Type B pancreatic cell (in vitro differentiated cells): ENCODE results near the gene FMNL1. TPM values are rescaled to one million over a fixed set of nuclear protein-coding genes. Genes with fewer than 3 reads are reported as not detected.

Source experiments
- DNase-seq: peaks from one replicate; pipeline ENCODE4 v3.0.0; 2021; ENCODE audit warnings: mixed read lengths; ENCODE audit not compliant: unreplicated experiment; ENCODE audit errors: extremely low spot score
- H3K27ac Mint-ChIP-seq: 2 replicates; pipeline ENCODE4 v1.8.0; 2021; ENCODE audit warnings: mild to moderate bottlenecking, mixed read lengths
- H3K27me3 Mint-ChIP-seq: 2 replicates; pipeline ENCODE4 v1.8.0; 2021; ENCODE audit warnings: mixed read lengths
- H3K36me3 Mint-ChIP-seq: 2 replicates; pipeline ENCODE4 v1.8.0; 2021; ENCODE audit warnings: mixed read lengths
- H3K4me1 Mint-ChIP-seq: one replicate; pipeline ENCODE4 v1.8.0; 2021; ENCODE audit warnings: mixed read lengths; ENCODE audit not compliant: unreplicated experiment
- H3K4me3 Mint-ChIP-seq: 2 replicates; pipeline ENCODE4 v1.8.0; 2021; ENCODE audit warnings: mild to moderate bottlenecking, mixed read lengths
- H3K9me3 Mint-ChIP-seq: 2 replicates; pipeline ENCODE4 v1.8.0; 2021; ENCODE audit warnings: mixed read lengths
- total RNA-seq: library from RNA; stranded (reverse); gene quantifications from 2 replicates; pipeline ENCODE4 v1.2.1, GENCODE V29; 2021; ENCODE audit warnings: low replicate concordance
- TF ChIP-seq, protein P1 (sequence below): fragments of 200-600 bp; sonication (generic); conservative IDR thresholded peaks from 2 replicates; pipeline ENCODE4 v1.5.0; 2021; ENCODE audit warnings: antibody characterized with exemption, mild to moderate bottlenecking

Gene FMNL1
- total RNA-seq, 1 donor from 2014 or later = 1.9 TPM

DNA sequence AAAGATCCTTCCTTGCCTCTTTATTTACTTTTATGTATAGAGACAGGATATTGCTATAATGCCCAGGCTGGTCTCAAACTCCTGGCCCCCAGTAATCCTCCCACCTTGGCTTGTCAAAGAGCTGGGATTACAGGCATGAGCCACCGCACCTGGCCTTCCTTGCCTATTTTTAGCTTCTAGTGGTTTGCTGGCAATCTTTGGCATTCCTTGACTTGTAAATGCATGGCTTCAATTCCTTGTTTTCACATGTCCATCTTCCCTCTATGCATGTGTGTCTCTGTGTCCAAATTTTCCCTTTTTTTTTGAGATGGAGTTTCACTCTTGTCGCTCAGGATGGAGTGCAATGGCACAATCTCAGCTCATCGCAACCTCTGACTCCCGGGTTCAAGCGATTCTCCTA is 37.5 kb upstream of the FMNL1 start:
- H3K4me1 Mint-ChIP-seq = no peaks in the 10 kb centered on the region
- no peaks in the 10 kb centered on the region for H3K27me3 Mint-ChIP-seq
- H3K27ac Mint-ChIP-seq = no peak overlapping the region
- TF ChIP-seq, protein P1, sequence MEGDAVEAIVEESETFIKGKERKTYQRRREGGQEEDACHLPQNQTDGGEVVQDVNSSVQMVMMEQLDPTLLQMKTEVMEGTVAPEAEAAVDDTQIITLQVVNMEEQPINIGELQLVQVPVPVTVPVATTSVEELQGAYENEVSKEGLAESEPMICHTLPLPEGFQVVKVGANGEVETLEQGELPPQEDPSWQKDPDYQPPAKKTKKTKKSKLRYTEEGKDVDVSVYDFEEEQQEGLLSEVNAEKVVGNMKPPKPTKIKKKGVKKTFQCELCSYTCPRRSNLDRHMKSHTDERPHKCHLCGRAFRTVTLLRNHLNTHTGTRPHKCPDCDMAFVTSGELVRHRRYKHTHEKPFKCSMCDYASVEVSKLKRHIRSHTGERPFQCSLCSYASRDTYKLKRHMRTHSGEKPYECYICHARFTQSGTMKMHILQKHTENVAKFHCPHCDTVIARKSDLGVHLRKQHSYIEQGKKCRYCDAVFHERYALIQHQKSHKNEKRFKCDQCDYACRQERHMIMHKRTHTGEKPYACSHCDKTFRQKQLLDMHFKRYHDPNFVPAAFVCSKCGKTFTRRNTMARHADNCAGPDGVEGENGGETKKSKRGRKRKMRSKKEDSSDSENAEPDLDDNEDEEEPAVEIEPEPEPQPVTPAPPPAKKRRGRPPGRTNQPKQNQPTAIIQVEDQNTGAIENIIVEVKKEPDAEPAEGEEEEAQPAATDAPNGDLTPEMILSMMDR = no peak
- H3K9me3 Mint-ChIP-seq = no peaks in the 10 kb centered on the region
- DNase-seq = no peak
- H3K36me3 Mint-ChIP-seq = no peaks in the 10 kb centered on the region
- H3K4me3 Mint-ChIP-seq = no peak overlapping the region

DNA sequence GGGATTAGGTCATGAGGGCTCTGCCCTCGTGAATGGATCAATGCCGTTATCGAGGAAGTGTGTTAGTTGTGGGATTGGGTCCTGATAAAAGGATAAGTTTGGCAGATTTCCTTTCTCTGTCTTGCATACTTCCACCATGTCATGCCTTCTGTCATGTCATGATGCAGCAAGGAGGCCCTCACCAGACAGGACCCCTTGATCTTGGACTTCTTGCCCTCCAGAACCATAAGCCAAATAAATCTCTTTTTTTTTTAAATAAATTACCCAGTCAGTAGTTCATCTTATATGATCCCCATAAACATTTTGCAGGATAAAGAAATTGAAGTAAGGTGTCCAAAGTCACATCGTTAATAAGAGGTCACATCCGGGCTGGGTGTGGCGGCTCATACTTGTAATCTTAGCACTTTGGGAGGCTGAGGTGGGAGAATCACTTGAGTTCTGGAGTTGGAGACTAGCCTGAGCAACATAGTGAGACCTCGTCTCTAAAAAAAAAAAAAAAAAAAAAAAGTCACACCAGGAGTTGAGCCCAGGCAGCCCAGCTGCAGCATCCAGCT is 34.8 kb upstream of the FMNL1 start:
- no peak overlapping the region for H3K27ac Mint-ChIP-seq

DNA sequence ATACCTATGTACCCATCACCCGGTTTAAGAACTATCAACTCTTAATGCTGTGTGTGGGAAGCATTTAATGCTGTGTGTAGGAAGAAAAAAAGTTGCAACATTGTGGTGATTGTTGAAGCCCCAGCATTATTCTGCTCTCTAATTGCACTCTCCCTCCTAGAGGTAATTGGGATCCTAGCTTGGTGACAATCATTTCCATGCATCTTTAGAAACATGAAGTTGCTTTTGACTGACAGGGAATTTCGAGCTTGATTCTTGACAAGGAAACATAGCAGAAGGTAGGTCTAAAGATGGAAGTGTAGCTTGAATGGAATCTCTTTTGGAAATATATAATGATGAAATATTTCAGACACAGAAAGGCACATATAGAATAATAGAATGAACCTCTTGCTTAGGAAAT is 32.7 kb upstream of the FMNL1 start:
- H3K4me1 Mint-ChIP-seq = no peaks in the 10 kb centered on the region
- H3K27ac Mint-ChIP-seq = no peak overlapping the region
- TF ChIP-seq, protein P1 = no peak
- no peaks in the 10 kb centered on the region for H3K9me3 Mint-ChIP-seq
- no peaks in the 10 kb centered on the region for H3K27me3 Mint-ChIP-seq
- no peak for DNase-seq
- no peaks in the 10 kb centered on the region for H3K36me3 Mint-ChIP-seq
- H3K4me3 Mint-ChIP-seq = no peak overlapping the region

More for the DNA sequence above, 34.8 kb upstream of the FMNL1 start:
- TF ChIP-seq, protein P1 = no peak
- Mint-ChIP-seq H3K4me1 (no peaks in the 10 kb centered on the region), H3K36me3 (no peaks in the 10 kb centered on the region), H3K4me3 (no peak overlapping the region), H3K9me3 (no peaks in the 10 kb centered on the region), H3K27me3 (no peaks in the 10 kb centered on the region)
- DNase-seq = no peak

DNA sequence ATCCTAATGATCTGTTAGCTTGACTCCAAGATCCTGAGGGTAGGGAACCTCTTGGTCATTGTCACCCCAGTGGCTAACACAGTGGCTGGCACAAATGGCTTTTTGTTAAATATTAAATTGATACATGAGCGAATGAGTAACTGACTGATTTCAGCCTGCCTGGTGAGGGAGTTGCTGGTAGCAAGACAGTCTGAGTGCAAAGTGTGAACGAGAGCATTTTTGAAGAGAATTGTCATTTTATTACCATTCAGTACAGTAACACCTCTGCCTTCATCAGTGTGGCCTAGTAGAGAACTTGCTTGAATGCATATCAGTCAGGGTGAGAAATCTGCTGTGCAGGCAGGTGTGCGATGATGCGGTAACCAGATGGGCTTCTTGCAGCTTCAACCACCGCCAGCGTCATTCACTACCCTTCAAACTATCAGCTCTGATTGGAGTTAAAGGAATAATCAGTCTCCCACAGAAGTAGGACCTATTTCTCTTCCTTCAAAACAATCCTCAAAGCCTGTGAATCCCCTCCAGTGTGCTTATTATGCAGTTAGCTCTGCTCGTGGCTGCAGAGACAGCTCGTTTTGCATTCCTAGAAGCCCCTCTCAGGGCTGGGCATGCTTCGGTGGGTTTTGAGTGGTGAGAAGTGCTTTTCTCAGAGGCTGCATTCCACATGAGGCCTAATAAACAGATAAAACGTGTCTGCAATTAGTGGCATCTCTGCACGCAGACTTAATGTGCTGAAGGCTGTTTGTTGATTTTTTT is 31.0 kb upstream of the FMNL1 start:
- H3K27me3 Mint-ChIP-seq = no peaks in the 10 kb centered on the region
- no peak overlapping the region for H3K4me3 Mint-ChIP-seq
- no peaks in the 10 kb centered on the region for H3K36me3 Mint-ChIP-seq

DNA sequence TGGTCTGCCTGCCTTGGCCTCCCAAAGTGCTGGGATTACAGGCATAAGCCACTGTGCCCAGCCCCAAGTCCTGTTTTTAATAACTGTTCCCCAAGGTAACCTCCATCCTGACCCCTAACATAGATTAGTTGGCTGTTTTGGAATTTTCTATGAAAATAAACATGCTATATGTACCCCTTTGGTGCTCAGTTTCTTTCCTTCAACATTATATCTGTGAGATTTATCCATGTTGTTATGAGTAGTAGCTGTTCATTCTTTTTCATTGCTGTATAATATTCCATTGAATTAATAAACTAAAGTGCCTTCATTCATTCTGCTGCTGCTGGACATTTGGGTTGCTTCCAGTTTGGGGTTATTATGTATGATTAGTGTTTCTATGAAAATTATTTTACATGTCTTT is 26.3 kb upstream of the FMNL1 start:
- Mint-ChIP-seq H3K4me1 (peaks cover 6% of the 10 kb centered on the region), H3K27me3 (no peaks in the 10 kb centered on the region), H3K9me3 (no peaks in the 10 kb centered on the region), H3K27ac (no peak overlapping the region), H3K36me3 (no peaks in the 10 kb centered on the region), H3K4me3 (no peak overlapping the region)
- DNase-seq = no peak
- TF ChIP-seq, protein P1 = no peak

More for the DNA sequence above, 31.0 kb upstream of the FMNL1 start:
- TF ChIP-seq, protein P1 = no peak
- Mint-ChIP-seq H3K4me1 (no peaks in the 10 kb centered on the region), H3K9me3 (no peaks in the 10 kb centered on the region), H3K27ac (no peak overlapping the region)
- DNase-seq = no peak
